ENCODE results near the gene TMEM150B. TPM values are rescaled to one million over a fixed set of nuclear protein-coding genes. Genes with fewer than 3 reads are reported as not detected.
A peak's percentile ranks its signal among the peaks of the same experiment; 100 is the strongest.

Gene TMEM150B
- polyA plus RNA-seq, 2 donors = 0.12 TPM; not detected in 1

GRCh38 chr19:55301459-55302317, 23.5 kb downstream of the TMEM150B start:
- 13 to 15% methylated on average over 42 of the region's 42 CpGs for WGBS, 2 donors
- no peak overlapping the region for H3K27ac ChIP-seq (ENCODE audit: low read depth in 2 of 2, low read length in 1 of 2)

GRCh38 chr19:55300886-55301458, 24.2 kb downstream of the TMEM150B start:
- peaks cover 0 to 4% of the 10 kb centered on the region in 2 donors for H3K4me1 ChIP-seq (ENCODE audit: control insufficient read depth in 2 of 2, insufficient read depth in 2 of 2, low read length in 1 of 2)
- H3K27me3 ChIP-seq (ENCODE audit: control insufficient read depth in 1 of 2, insufficient read depth in 2 of 2, low read length in 2 of 2) = no peaks in the 10 kb centered on the region
- WGBS, 2 donors = 71 to 72% methylated on average over 15 of the region's 15 CpGs
- H3K9me3 ChIP-seq (ENCODE audit: control insufficient read depth in 2 of 2, insufficient read depth in 1 of 2, low read depth in 1 of 2, low read length in 1 of 2) = no peaks in the 10 kb centered on the region
- no peak overlapping the region for H3K27ac ChIP-seq (ENCODE audit: low read depth in 2 of 2, low read length in 1 of 2)
- H3K4me3 ChIP-seq (ENCODE audit: low read depth in 1 of 2, low read length in 2 of 2) = no peak overlapping the region
- H3K36me3 ChIP-seq (ENCODE audit: control insufficient read depth in 2 of 2, insufficient read depth in 2 of 2, low read length in 1 of 2) = no peaks in the 10 kb centered on the region

More at GRCh38 chr19:55301459-55302317, 23.5 kb downstream of the TMEM150B start:
- Histone ChIP-seq H3K4me1 (ENCODE audit: control insufficient read depth in 2 of 2, insufficient read depth in 2 of 2, low read length in 1 of 2) (peaks cover 0 to 4% of the 10 kb centered on the region in 2 donors), H3K27me3 (ENCODE audit: control insufficient read depth in 1 of 2, insufficient read depth in 2 of 2, low read length in 2 of 2) (no peaks in the 10 kb centered on the region), H3K9me3 (ENCODE audit: control insufficient read depth in 2 of 2, insufficient read depth in 1 of 2, low read depth in 1 of 2, low read length in 1 of 2) (no peaks in the 10 kb centered on the region), H3K36me3 (ENCODE audit: control insufficient read depth in 2 of 2, insufficient read depth in 2 of 2, low read length in 1 of 2) (no peaks in the 10 kb centered on the region), H3K4me3 (ENCODE audit: low read depth in 1 of 2, low read length in 2 of 2) (no peak overlapping the region)

GRCh38 chr19:55299991-55300390, 25.1 kb downstream of the TMEM150B start:
- no peak overlapping the region for H3K4me3 ChIP-seq (ENCODE audit: low read depth in 1 of 2, low read length in 2 of 2)
- no peaks in the 10 kb centered on the region for H3K27me3 ChIP-seq (ENCODE audit: control insufficient read depth in 1 of 2, insufficient read depth in 2 of 2, low read length in 2 of 2)
- WGBS, 2 donors = 87 to 90% methylated on average over 10 of the region's 10 CpGs
- H3K27ac ChIP-seq (ENCODE audit: low read depth in 2 of 2, low read length in 1 of 2) = no peak overlapping the region
- H3K36me3 ChIP-seq (ENCODE audit: control insufficient read depth in 2 of 2, insufficient read depth in 2 of 2, low read length in 1 of 2) = no peaks in the 10 kb centered on the region
- peaks cover 0 to 4% of the 10 kb centered on the region in 2 donors for H3K4me1 ChIP-seq (ENCODE audit: control insufficient read depth in 2 of 2, insufficient read depth in 2 of 2, low read length in 1 of 2)
- no peaks in the 10 kb centered on the region for H3K9me3 ChIP-seq (ENCODE audit: control insufficient read depth in 2 of 2, insufficient read depth in 1 of 2, low read depth in 1 of 2, low read length in 1 of 2)

- Histone ChIP-seq H3K9me3 (ENCODE audit: control insufficient read depth in 2 of 2, insufficient read depth in 1 of 2, low read depth in 1 of 2, low read length in 1 of 2) (no peaks in the 10 kb centered on the region), H3K4me1 (ENCODE audit: control insufficient read depth in 2 of 2, insufficient read depth in 2 of 2, low read length in 1 of 2) (peaks cover 0 to 4% of the 10 kb centered on the region in 2 donors), H3K27me3 (ENCODE audit: control insufficient read depth in 1 of 2, insufficient read depth in 2 of 2, low read length in 2 of 2) (no peaks in the 10 kb centered on the region), H3K36me3 (ENCODE audit: control insufficient read depth in 2 of 2, insufficient read depth in 2 of 2, low read length in 1 of 2) (no peaks in the 10 kb centered on the region), H3K4me3 (ENCODE audit: low read depth in 1 of 2, low read length in 2 of 2) (no peak overlapping the region), H3K27ac (ENCODE audit: low read depth in 2 of 2, low read length in 1 of 2) (no peak overlapping the region)
- 87 to 90% methylated on average over 10 of the region's 10 CpGs for WGBS, 2 donors
These were observed 27.9 kb downstream of the TMEM150B start for GRCh38 chr19:55297267-55297666.

- Histone ChIP-seq H3K4me1 (ENCODE audit: control insufficient read depth in 2 of 2, insufficient read depth in 2 of 2, low read length in 1 of 2) (no peaks in the 10 kb centered on the region), H3K9me3 (ENCODE audit: control insufficient read depth in 2 of 2, insufficient read depth in 1 of 2, low read depth in 1 of 2, low read length in 1 of 2) (no peaks in the 10 kb centered on the region), H3K36me3 (ENCODE audit: control insufficient read depth in 2 of 2, insufficient read depth in 2 of 2, low read length in 1 of 2) (no peaks in the 10 kb centered on the region), H3K4me3 (ENCODE audit: low read depth in 1 of 2, low read length in 2 of 2) (no peak overlapping the region), H3K27me3 (ENCODE audit: control insufficient read depth in 1 of 2, insufficient read depth in 2 of 2, low read length in 2 of 2) (no peaks in the 10 kb centered on the region), H3K27ac (ENCODE audit: low read depth in 2 of 2, low read length in 1 of 2) (no peak overlapping the region)
- WGBS, 2 donors = 94 to 96% methylated on average over 9 of the region's 9 CpGs
These were observed 35.9 kb downstream of the TMEM150B start for GRCh38 chr19:55289117-55289796.

- 86 to 87% methylated on average over 21 of the region's 21 CpGs for WGBS, 2 donors
- Histone ChIP-seq H3K36me3 (ENCODE audit: control insufficient read depth in 2 of 2, insufficient read depth in 2 of 2, low read length in 1 of 2) (no peaks in the 10 kb centered on the region), H3K27ac (ENCODE audit: low read depth in 2 of 2, low read length in 1 of 2) (no peak overlapping the region), H3K4me3 (ENCODE audit: low read depth in 1 of 2, low read length in 2 of 2) (no peak overlapping the region), H3K9me3 (ENCODE audit: control insufficient read depth in 2 of 2, insufficient read depth in 1 of 2, low read depth in 1 of 2, low read length in 1 of 2) (no peaks in the 10 kb centered on the region), H3K27me3 (ENCODE audit: control insufficient read depth in 1 of 2, insufficient read depth in 2 of 2, low read length in 2 of 2) (no peaks in the 10 kb centered on the region), H3K4me1 (ENCODE audit: control insufficient read depth in 2 of 2, insufficient read depth in 2 of 2, low read length in 1 of 2) (no peaks in the 10 kb centered on the region)
These were observed 37.6 kb downstream of the TMEM150B start for GRCh38 chr19:55287361-55288079.

- WGBS, 2 donors = 52 to 54% methylated on average over 17 to 18 of the region's 18 CpGs
- peaks cover 0 to 2% of the 10 kb centered on the region in 2 donors for H3K4me1 ChIP-seq (ENCODE audit: control insufficient read depth in 2 of 2, insufficient read depth in 2 of 2, low read length in 1 of 2)
- no peak overlapping the region for H3K27ac ChIP-seq (ENCODE audit: low read depth in 2 of 2, low read length in 1 of 2)
- H3K4me3 ChIP-seq (ENCODE audit: low read depth in 1 of 2, low read length in 2 of 2) = no peak overlapping the region
- H3K36me3 ChIP-seq (ENCODE audit: control insufficient read depth in 2 of 2, insufficient read depth in 2 of 2, low read length in 1 of 2) = no peaks in the 10 kb centered on the region
- no peaks in the 10 kb centered on the region for H3K27me3 ChIP-seq (ENCODE audit: control insufficient read depth in 1 of 2, insufficient read depth in 2 of 2, low read length in 2 of 2)
- H3K9me3 ChIP-seq (ENCODE audit: control insufficient read depth in 2 of 2, insufficient read depth in 1 of 2, low read depth in 1 of 2, low read length in 1 of 2) = no peaks in the 10 kb centered on the region
These were observed 39.8 kb downstream of the TMEM150B start for GRCh38 chr19:55285229-55285890.

- Histone ChIP-seq H3K36me3 (ENCODE audit: control insufficient read depth in 2 of 2, insufficient read depth in 2 of 2, low read length in 1 of 2) (no peaks in the 10 kb centered on the region), H3K27ac (ENCODE audit: low read depth in 2 of 2, low read length in 1 of 2) (peak overlapping the region; percentile 8 to 35), H3K27me3 (ENCODE audit: control insufficient read depth in 1 of 2, insufficient read depth in 2 of 2, low read length in 2 of 2) (no peaks in the 10 kb centered on the region), H3K4me3 (ENCODE audit: low read depth in 1 of 2, low read length in 2 of 2) (peak overlapping the region in 1 of 2 donors; percentile 38), H3K9me3 (ENCODE audit: control insufficient read depth in 2 of 2, insufficient read depth in 1 of 2, low read depth in 1 of 2, low read length in 1 of 2) (no peaks in the 10 kb centered on the region), H3K4me1 (ENCODE audit: control insufficient read depth in 2 of 2, insufficient read depth in 2 of 2, low read length in 1 of 2) (peaks cover 0 to 3% of the 10 kb centered on the region in 2 donors)
- WGBS, 2 donors = 20 to 53% methylated on average over 5 to 16 of the region's 16 CpGs
These were observed 40.6 kb downstream of the TMEM150B start for GRCh38 chr19:55284405-55285058.
